Fibroblast of villous mesenchyme (primary cell): ENCODE measurements around the gene KCNIP1. TPM values are rescaled to one million over a fixed set of nuclear protein-coding genes. Genes with fewer than 3 reads are reported as not detected.

Experiments
- DNase-seq: peaks from one replicate; pipeline ENCODE4 v3.0.0-alpha.2; 2010; ENCODE audit warnings: low read depth
- H3K4me3 ChIP-seq: 2 replicates; pipeline ENCODE4 v1.5.1; 2011; ENCODE audit warnings: low read depth, mild to moderate bottlenecking, low read length
- total RNA-seq: library from RNA; depleted of rRNA; stranded (reverse); fragments of >200 nt; gene quantifications from 2 replicates; pipeline ENCODE4 v1.2.3, GENCODE V29; 2012
- TF ChIP-seq, protein P1 (sequence below): IDR thresholded peaks from 2 replicates; pipeline ENCODE4 v1.5.1; 2012; ENCODE audit warnings: low read depth, mild to moderate bottlenecking, low read length; ENCODE audit not compliant: insufficient read depth

KCNIP1 gene
- total RNA-seq, 1 donor = not detected

GRCh38 chr5:170631466-170632195 is 127.8 kb downstream of the KCNIP1 start:
- H3K4me3 ChIP-seq = no peak overlapping the region
- DNase-seq = no peak
- TF ChIP-seq, protein P1, sequence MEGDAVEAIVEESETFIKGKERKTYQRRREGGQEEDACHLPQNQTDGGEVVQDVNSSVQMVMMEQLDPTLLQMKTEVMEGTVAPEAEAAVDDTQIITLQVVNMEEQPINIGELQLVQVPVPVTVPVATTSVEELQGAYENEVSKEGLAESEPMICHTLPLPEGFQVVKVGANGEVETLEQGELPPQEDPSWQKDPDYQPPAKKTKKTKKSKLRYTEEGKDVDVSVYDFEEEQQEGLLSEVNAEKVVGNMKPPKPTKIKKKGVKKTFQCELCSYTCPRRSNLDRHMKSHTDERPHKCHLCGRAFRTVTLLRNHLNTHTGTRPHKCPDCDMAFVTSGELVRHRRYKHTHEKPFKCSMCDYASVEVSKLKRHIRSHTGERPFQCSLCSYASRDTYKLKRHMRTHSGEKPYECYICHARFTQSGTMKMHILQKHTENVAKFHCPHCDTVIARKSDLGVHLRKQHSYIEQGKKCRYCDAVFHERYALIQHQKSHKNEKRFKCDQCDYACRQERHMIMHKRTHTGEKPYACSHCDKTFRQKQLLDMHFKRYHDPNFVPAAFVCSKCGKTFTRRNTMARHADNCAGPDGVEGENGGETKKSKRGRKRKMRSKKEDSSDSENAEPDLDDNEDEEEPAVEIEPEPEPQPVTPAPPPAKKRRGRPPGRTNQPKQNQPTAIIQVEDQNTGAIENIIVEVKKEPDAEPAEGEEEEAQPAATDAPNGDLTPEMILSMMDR = peak; percentile 32

DNA sequence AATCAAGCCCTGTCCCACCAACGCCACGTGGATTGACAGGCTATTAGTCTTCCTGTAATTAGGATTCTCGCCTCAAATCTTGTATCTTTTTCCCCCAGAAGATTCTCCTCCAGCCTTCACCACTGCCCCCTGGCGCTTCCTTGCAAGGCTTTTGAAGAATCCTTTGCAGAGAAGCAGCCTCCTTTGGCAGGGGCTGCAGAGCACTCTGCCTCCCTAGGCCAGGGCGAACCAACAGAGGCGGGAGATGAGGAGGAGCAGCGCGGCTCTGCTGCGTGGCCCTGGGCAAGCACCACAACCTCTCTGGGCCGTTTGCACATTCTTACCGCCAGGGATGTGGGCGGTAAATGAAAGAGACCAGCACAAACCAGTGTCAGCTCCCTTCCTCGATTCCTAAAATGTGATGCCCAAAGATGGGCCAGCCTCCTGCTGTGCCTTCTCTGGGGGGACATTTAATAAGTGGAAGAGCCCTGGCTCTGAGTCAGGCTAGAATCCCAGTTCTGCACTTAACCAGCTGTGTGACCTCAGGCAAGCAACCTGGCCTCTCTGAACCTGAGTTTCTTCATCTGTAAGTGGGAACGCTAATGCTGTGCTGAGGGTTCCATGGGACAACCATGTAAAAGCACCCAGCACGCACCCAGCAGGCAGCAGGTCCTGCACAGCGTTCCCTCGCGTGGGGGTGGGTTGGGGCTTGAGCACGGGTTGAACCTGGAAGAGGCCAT is 128.6 kb downstream of the KCNIP1 start:
- TF ChIP-seq, protein P1 = peak; percentile 1
- H3K4me3 ChIP-seq = peak overlapping the region; percentile 42
- DNase-seq = no peak

DNA sequence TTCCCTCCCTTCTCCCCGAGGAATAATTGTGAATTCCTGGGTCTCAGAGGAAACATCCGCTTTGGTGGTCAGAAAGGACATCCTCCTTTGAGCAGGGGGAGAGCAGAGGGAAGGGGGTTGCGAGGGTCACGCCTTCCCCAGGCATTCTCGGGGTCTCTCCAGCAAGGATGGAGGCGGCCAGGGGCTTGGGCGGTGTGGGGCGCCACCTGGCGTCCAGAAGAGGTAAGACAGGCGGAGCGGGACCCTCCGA is 129.1 kb downstream of the KCNIP1 start:
- no peak for DNase-seq
- TF ChIP-seq, protein P1 = peak; percentile 95
- H3K4me3 ChIP-seq = peak overlapping the region; percentile 42

DNA sequence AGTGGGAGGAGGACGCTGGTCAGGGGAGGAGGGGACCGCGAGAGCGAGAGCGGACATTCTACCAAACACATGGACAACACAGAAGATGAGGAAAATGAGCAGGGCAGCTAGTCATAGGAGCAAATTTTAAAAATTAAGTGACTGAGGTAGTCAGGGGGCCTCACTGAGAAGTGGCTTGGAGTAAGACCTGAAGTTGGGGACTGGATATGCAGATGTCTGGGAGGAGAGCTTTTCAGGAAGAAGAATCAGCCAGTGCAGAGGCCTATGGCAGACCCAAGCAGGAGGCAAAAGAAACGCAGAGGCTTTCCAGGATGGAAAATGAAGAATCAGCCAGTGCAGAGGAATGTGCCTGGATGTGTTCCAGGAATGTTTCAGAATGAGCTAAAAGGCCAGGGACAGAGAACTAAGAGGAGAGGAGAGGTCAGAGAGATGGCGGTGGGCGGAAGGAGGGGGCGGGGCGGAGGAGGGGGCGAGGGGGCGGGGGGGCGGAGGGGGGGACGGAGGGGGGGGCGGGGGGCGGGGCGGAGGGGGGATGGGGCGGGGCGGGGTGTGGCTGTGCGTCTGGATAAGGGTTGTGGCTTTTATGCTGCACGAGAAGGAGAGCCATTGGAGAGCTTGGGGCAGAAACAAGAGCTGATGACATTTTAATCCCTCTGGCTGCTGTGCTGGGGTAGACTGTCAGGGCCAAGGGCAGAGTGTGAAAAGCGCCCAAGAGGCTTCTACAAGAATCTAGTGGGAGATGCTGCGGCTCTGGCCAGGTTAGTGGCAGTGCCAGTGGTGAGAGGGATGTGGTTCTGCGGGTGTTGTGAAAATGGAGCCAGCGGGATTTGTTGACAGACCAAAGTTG is 129.6 kb downstream of the KCNIP1 start:
- H3K4me3 ChIP-seq = peak overlapping the region; percentile 42
- DNase-seq = peak; percentile 81
- TF ChIP-seq, protein P1 = no peak

- TF ChIP-seq, protein P1 = no peak
- no peak for DNase-seq
- H3K4me3 ChIP-seq = no peak overlapping the region
Measured at GRCh38 chr5:170634256-170634990, 130.6 kb downstream of the KCNIP1 start.

- no peak for DNase-seq
- H3K4me3 ChIP-seq = no peak overlapping the region
- TF ChIP-seq, protein P1 = no peak
Measured at GRCh38 chr5:170635706-170636105, 131.9 kb downstream of the KCNIP1 start.
